Progenitor cell of endocrine pancreas (in vitro differentiated cells): Measurements from ENCODE around the gene TMEM164. TPM values are rescaled to one million over a fixed set of nuclear protein-coding genes. Genes with fewer than 3 reads are reported as not detected.

Experiments
- DNase-seq: peaks from one replicate; pipeline ENCODE4 v3.0.0; 2021; ENCODE audit warnings: low spot score; ENCODE audit not compliant: unreplicated experiment
- H3K27ac Mint-ChIP-seq: 2 replicates; pipeline ENCODE4 v1.8.0; 2021; ENCODE audit warnings: mild to moderate bottlenecking, moderate library complexity, mixed read lengths
- H3K27me3 Mint-ChIP-seq: 2 replicates; pipeline ENCODE4 v1.8.0; 2021; ENCODE audit warnings: mixed read lengths
- H3K36me3 Mint-ChIP-seq: 2 replicates; pipeline ENCODE4 v1.8.0; 2022; ENCODE audit warnings: mixed read lengths; ENCODE audit not compliant: insufficient read depth
- H3K4me1 Mint-ChIP-seq: 2 replicates; pipeline ENCODE4 v1.8.0; 2021; ENCODE audit warnings: low read depth, mixed read lengths
- H3K4me3 Mint-ChIP-seq: 2 replicates; pipeline ENCODE4 v1.8.0; 2021; ENCODE audit warnings: low read depth, mild to moderate bottlenecking, moderate library complexity, mixed read lengths
- H3K9me3 Mint-ChIP-seq: 2 replicates; pipeline ENCODE4 v1.8.0; 2021; ENCODE audit warnings: low read depth, mixed read lengths
- total RNA-seq: library from RNA; stranded (reverse); gene quantifications from 2 replicates; pipeline ENCODE4 v1.2.1, GENCODE V29; 2021
- TF ChIP-seq, protein P1 (sequence below): fragments of 200-600 bp; sonication (generic); IDR thresholded peaks from one replicate; pipeline ENCODE4 v1.5.0; 2021; ENCODE audit warnings: antibody characterized with exemption, mild to moderate bottlenecking; ENCODE audit not compliant: unreplicated experiment

The TMEM164 gene
- total RNA-seq, 1 donor from 2014 or later, result 109 TPM

- peaks cover 25% of the 10 kb centered on the region for H3K4me1 Mint-ChIP-seq
- no peak overlapping the region for H3K4me3 Mint-ChIP-seq
- H3K27ac Mint-ChIP-seq, result no peak overlapping the region
- no peaks in the 10 kb centered on the region for H3K27me3 Mint-ChIP-seq
- H3K9me3 Mint-ChIP-seq, result no peaks in the 10 kb centered on the region
- H3K36me3 Mint-ChIP-seq, result peaks cover 6% of the 10 kb centered on the region
- no peak for DNase-seq
- TF ChIP-seq, protein P1, sequence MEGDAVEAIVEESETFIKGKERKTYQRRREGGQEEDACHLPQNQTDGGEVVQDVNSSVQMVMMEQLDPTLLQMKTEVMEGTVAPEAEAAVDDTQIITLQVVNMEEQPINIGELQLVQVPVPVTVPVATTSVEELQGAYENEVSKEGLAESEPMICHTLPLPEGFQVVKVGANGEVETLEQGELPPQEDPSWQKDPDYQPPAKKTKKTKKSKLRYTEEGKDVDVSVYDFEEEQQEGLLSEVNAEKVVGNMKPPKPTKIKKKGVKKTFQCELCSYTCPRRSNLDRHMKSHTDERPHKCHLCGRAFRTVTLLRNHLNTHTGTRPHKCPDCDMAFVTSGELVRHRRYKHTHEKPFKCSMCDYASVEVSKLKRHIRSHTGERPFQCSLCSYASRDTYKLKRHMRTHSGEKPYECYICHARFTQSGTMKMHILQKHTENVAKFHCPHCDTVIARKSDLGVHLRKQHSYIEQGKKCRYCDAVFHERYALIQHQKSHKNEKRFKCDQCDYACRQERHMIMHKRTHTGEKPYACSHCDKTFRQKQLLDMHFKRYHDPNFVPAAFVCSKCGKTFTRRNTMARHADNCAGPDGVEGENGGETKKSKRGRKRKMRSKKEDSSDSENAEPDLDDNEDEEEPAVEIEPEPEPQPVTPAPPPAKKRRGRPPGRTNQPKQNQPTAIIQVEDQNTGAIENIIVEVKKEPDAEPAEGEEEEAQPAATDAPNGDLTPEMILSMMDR, result no peak
These were observed 208.4 kb downstream of the TMEM164 start for GRCh38 chrX:110211340-110211739.

DNA sequence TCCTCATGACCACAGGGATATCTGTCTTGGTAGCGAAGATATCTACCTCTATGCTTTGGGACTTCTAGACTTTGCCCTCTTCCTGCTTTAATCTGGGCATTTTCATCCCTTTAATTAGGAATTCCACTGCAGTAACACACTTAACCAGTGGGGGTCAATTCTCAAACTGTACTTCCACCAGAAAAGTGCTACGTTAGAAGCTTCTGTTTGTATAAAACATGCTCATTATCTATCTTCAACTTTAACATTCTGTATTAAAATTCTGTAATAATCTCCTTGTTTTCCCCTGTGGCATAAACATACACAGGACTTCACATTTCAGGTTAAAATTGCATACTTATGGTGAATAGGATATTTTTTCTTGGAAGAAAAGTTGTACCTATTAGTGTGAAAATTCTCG lies 209.4 kb downstream of the TMEM164 start:
- DNase-seq, result no peak

GRCh38 chrX:110213183-110213582 lies 210.3 kb downstream of the TMEM164 start:
- Mint-ChIP-seq H3K36me3 (peaks cover 4% of the 10 kb centered on the region), H3K27ac (no peak overlapping the region), H3K4me3 (no peak overlapping the region), H3K27me3 (no peaks in the 10 kb centered on the region), H3K4me1 (peaks cover 30% of the 10 kb centered on the region), H3K9me3 (no peaks in the 10 kb centered on the region)
- no peak for DNase-seq
- TF ChIP-seq, protein P1, result no peak

More for the DNA sequence above, 209.4 kb downstream of the TMEM164 start:
- H3K36me3 Mint-ChIP-seq, result peaks cover 5% of the 10 kb centered on the region
- H3K27me3 Mint-ChIP-seq, result no peaks in the 10 kb centered on the region
- TF ChIP-seq, protein P1, result peak; percentile 48
- H3K4me1 Mint-ChIP-seq, result peaks cover 28% of the 10 kb centered on the region
- H3K27ac Mint-ChIP-seq, result no peak overlapping the region
- H3K9me3 Mint-ChIP-seq, result no peaks in the 10 kb centered on the region
- no peak overlapping the region for H3K4me3 Mint-ChIP-seq

DNA sequence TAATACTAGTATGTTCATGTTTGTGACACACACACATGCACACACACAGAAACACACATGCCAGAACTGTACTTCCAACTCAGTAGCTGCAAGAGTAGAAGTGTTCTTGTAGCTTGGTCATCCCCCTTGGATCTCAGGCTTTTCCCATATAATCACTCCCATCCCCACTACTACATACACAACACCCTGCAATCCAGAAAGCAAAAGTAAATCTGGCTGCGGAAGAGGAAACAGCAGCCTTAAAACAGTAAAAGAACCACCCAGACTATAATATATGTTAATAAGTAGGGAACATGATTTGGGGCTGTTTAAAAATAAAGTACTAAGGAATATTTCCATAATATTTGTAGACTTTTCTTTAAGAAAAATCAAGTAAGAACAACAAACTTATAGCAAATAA lies 211.8 kb downstream of the TMEM164 start:
- DNase-seq, result no peak
- H3K9me3 Mint-ChIP-seq, result no peaks in the 10 kb centered on the region
- H3K4me3 Mint-ChIP-seq, result no peak overlapping the region
- peaks cover 5% of the 10 kb centered on the region for H3K36me3 Mint-ChIP-seq
- no peak overlapping the region for H3K27ac Mint-ChIP-seq
- TF ChIP-seq, protein P1, result no peak
- H3K27me3 Mint-ChIP-seq, result no peaks in the 10 kb centered on the region
- H3K4me1 Mint-ChIP-seq, result peaks cover 30% of the 10 kb centered on the region

GRCh38 chrX:110215411-110215810 lies 212.5 kb downstream of the TMEM164 start:
- H3K27me3 Mint-ChIP-seq, result no peaks in the 10 kb centered on the region
- DNase-seq, result no peak
- TF ChIP-seq, protein P1, result no peak
- H3K4me1 Mint-ChIP-seq, result peaks cover 25% of the 10 kb centered on the region
- H3K36me3 Mint-ChIP-seq, result peaks cover 5% of the 10 kb centered on the region
- no peak overlapping the region for H3K4me3 Mint-ChIP-seq
- peak overlapping the region; percentile 65 for H3K27ac Mint-ChIP-seq
- H3K9me3 Mint-ChIP-seq, result no peaks in the 10 kb centered on the region
